ENCODE measurements around the gene FRMPD4.

FRMPD4 gene

DNA sequence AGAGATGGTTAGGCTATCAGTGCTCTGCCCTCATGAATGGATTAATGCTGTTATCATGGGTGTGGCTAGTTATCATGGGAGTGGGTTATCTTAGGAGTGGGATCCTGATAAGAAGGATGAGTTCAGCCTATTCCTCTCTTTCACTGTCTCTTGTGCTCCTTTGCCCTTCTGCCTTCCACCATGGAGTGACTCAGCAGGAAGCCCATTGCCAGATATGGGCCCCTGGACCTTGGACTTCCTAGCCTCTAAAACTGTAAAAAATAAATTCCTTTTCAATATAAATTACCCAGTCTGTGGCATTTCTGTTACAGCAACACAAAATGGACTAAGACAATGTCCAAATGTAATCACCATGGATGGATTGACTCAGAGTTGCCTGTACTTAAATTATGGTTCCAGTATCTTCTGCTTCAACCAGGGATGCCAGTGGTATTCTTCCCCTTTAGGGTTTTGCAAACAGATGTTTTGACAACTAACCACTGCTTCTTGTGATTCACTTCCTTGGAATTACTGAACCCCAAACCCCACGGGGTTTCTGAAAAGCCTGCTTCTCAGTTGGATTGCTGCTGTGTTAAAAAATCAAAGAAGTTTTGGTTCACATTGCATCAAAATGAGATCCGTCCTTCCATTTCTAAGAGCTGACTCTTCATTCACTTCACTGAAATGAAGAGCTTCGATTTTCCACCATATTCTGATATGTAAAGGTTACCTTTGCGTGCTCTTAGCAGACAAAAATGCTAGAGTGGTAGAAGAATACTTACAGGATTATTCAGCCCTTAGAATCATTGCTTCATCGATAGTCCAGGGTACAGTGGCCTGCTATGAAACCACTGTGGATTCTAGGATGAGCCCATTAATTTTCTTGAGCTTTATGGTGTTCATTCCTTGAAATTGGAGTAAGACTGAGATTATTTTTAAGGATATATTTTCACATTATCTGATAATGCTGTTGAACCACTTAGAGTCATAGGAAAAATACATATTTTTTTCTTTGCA is 107.7 kb downstream of the FRMPD4 start:
- DNase-seq, result no peak
- H3K9me3 ChIP-seq (ENCODE audit: control extremely low read depth in 1 of 5, control insufficient read depth in 4 of 5, insufficient read depth in 2 of 5, low read depth in 1 of 5, low read length in 4 of 5), result no peaks in the 10 kb centered on the region
- ChIA-PET CTCF (no interaction called here), POLR2A (no interaction called here)
- H3K36me3 ChIP-seq (ENCODE audit: control insufficient read depth in 4 of 4, insufficient read depth in 4 of 4, low read length in 3 of 4), result no peaks in the 10 kb centered on the region
- H3K4me1 ChIP-seq (ENCODE audit: control extremely low read depth in 1 of 4, control insufficient read depth in 4 of 4, insufficient read depth in 4 of 4, low read length in 3 of 4), result no peaks in the 10 kb centered on the region
- no peak overlapping the region for H3K27ac ChIP-seq (ENCODE audit: insufficient read depth in 1 of 2, low read depth in 1 of 2, low read length in 2 of 2, poor library complexity in 1 of 2, severe bottlenecking in 2 of 2)
- WGBS (ENCODE audit: insufficient coverage), result 72% methylated on average over 4 of the region's 5 CpGs
- H3K27me3 ChIP-seq (replicated peaks in 2 of 5; ENCODE audit: control insufficient read depth in 4 of 5, insufficient read depth in 5 of 5, low read length in 4 of 5), result no peaks in the 10 kb centered on the region
- H3K4me3 ChIP-seq (ENCODE audit: control insufficient read depth in 1 of 7, extremely low read depth in 1 of 7, insufficient read depth in 4 of 7, low read depth in 2 of 7, low read length in 6 of 7), result no peak overlapping the region

DNA sequence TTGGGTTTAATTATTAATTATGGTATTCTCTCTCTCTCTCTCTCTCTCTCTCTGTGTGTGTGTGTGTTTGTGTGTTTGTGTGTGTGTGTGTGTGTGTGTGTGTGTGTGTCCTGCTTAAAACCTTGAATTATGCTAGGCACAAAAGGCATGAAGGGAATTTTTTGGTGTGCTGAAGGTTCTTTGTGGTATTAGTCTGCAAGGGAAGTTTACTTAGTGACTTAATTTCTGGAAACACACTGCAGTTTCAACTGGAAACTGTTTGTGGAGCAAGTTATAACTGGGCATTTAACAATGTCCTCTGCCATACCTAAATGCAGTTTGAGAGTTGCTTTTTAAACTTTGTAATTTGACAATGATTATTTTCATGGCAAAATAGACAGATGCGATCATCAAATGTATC is 111.7 kb downstream of the FRMPD4 start:
- no peaks in the 10 kb centered on the region for H3K9me3 ChIP-seq (ENCODE audit: control extremely low read depth in 1 of 5, control insufficient read depth in 4 of 5, insufficient read depth in 2 of 5, low read depth in 1 of 5, low read length in 4 of 5)
- DNase-seq, result no peak
- H3K4me1 ChIP-seq (ENCODE audit: control extremely low read depth in 1 of 4, control insufficient read depth in 4 of 4, insufficient read depth in 4 of 4, low read length in 3 of 4), result no peaks in the 10 kb centered on the region
- no peaks in the 10 kb centered on the region for H3K36me3 ChIP-seq (ENCODE audit: control insufficient read depth in 4 of 4, insufficient read depth in 4 of 4, low read length in 3 of 4)
- no peaks in the 10 kb centered on the region for H3K27me3 ChIP-seq (replicated peaks in 2 of 5; ENCODE audit: control insufficient read depth in 4 of 5, insufficient read depth in 5 of 5, low read length in 4 of 5)
- no CpG with 5 or more reads among the region's 1 CpG for WGBS (ENCODE audit: insufficient coverage)
- H3K27ac ChIP-seq (ENCODE audit: insufficient read depth in 1 of 2, low read depth in 1 of 2, low read length in 2 of 2, poor library complexity in 1 of 2, severe bottlenecking in 2 of 2), result no peak overlapping the region
- ChIA-PET CTCF (no interaction called here), POLR2A (no interaction called here)
- H3K4me3 ChIP-seq (ENCODE audit: control insufficient read depth in 1 of 7, extremely low read depth in 1 of 7, insufficient read depth in 4 of 7, low read depth in 2 of 7, low read length in 6 of 7), result no peak overlapping the region

- ChIA-PET CTCF (no interaction called here), POLR2A (no interaction called here)
- no CpG with 5 or more reads among the region's 1 CpG for WGBS (ENCODE audit: insufficient coverage)
- Histone ChIP-seq H3K4me1 (ENCODE audit: control extremely low read depth in 1 of 4, control insufficient read depth in 4 of 4, insufficient read depth in 4 of 4, low read length in 3 of 4) (no peaks in the 10 kb centered on the region), H3K27ac (ENCODE audit: insufficient read depth in 1 of 2, low read depth in 1 of 2, low read length in 2 of 2, poor library complexity in 1 of 2, severe bottlenecking in 2 of 2) (no peak overlapping the region), H3K4me3 (ENCODE audit: control insufficient read depth in 1 of 7, extremely low read depth in 1 of 7, insufficient read depth in 4 of 7, low read depth in 2 of 7, low read length in 6 of 7) (no peak overlapping the region), H3K36me3 (ENCODE audit: control insufficient read depth in 4 of 4, insufficient read depth in 4 of 4, low read length in 3 of 4) (no peaks in the 10 kb centered on the region), H3K9me3 (ENCODE audit: control extremely low read depth in 1 of 5, control insufficient read depth in 4 of 5, insufficient read depth in 2 of 5, low read depth in 1 of 5, low read length in 4 of 5) (no peaks in the 10 kb centered on the region), H3K27me3 (replicated peaks in 2 of 5; ENCODE audit: control insufficient read depth in 4 of 5, insufficient read depth in 5 of 5, low read length in 4 of 5) (no peaks in the 10 kb centered on the region)
- no peak for DNase-seq
Observed at GRCh38 chrX:12263211-12263610, 124.9 kb downstream of the FRMPD4 start.

DNA sequence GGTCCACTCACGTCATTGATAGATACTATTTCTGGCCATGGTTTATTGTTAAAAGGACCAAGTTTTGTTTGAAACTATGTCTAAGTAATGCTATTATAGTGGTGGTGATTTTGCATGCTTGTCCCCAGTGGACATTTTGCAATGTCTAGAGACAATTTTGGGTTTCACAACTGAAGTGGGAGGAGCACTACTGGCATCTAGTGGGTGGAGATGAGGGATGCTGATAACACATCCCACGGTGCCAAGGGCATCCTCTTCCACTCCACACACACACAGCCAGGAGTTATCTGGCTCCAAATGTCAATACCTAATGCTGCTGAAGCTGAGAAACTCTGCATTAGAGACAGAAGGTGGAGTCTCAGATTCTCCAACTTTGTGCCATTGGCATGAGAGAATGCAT is 131.2 kb downstream of the FRMPD4 start:
- 78% methylated on average over 1 of the region's 2 CpGs for WGBS (ENCODE audit: insufficient coverage)
- no peaks in the 10 kb centered on the region for H3K36me3 ChIP-seq (ENCODE audit: control insufficient read depth in 4 of 4, insufficient read depth in 4 of 4, low read length in 3 of 4)
- no peak overlapping the region for H3K27ac ChIP-seq (ENCODE audit: insufficient read depth in 1 of 2, low read depth in 1 of 2, low read length in 2 of 2, poor library complexity in 1 of 2, severe bottlenecking in 2 of 2)
- no peaks in the 10 kb centered on the region for H3K27me3 ChIP-seq (replicated peaks in 2 of 5; ENCODE audit: control insufficient read depth in 4 of 5, insufficient read depth in 5 of 5, low read length in 4 of 5)
- H3K4me1 ChIP-seq (ENCODE audit: control extremely low read depth in 1 of 4, control insufficient read depth in 4 of 4, insufficient read depth in 4 of 4, low read length in 3 of 4), result no peaks in the 10 kb centered on the region
- ChIA-PET CTCF (no interaction called here), POLR2A (no interaction called here)
- DNase-seq, result no peak
- H3K4me3 ChIP-seq (ENCODE audit: control insufficient read depth in 1 of 7, extremely low read depth in 1 of 7, insufficient read depth in 4 of 7, low read depth in 2 of 7, low read length in 6 of 7), result no peak overlapping the region
- no peaks in the 10 kb centered on the region for H3K9me3 ChIP-seq (ENCODE audit: control extremely low read depth in 1 of 5, control insufficient read depth in 4 of 5, insufficient read depth in 2 of 5, low read depth in 1 of 5, low read length in 4 of 5)

DNA sequence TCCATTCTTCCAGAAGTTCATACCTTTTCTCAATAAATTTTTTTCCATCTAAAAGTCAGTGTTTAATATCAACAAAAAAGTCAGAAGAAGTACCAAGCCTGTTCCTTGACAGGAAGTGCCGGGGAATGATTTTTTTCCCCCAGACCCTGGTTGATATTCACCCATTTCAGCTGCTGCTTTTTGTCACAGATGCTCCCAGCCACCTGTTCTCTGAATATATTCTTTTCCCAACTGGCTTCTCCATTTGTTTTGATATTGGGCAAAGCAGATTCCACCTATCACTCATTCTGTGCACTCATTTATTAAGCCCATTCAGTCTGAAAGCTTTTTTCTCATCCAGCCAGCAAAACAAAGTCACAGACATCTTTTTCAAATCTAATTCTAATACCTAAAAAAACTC is 139.9 kb downstream of the FRMPD4 start:
- CTCF ChIA-PET, result no interaction called here
- no peak overlapping the region for H3K4me3 ChIP-seq (ENCODE audit: control insufficient read depth in 1 of 7, extremely low read depth in 1 of 7, insufficient read depth in 4 of 7, low read depth in 2 of 7, low read length in 6 of 7)
- H3K27ac ChIP-seq (ENCODE audit: insufficient read depth in 1 of 2, low read depth in 1 of 2, low read length in 2 of 2, poor library complexity in 1 of 2, severe bottlenecking in 2 of 2), result no peak overlapping the region
- no peaks in the 10 kb centered on the region for H3K27me3 ChIP-seq (replicated peaks in 2 of 5; ENCODE audit: control insufficient read depth in 4 of 5, insufficient read depth in 5 of 5, low read length in 4 of 5)
- H3K4me1 ChIP-seq (ENCODE audit: control extremely low read depth in 1 of 4, control insufficient read depth in 4 of 4, insufficient read depth in 4 of 4, low read length in 3 of 4), result no peaks in the 10 kb centered on the region
- WGBS (ENCODE audit: insufficient coverage), result 77% methylated on average over 1 of the region's 1 CpG
- no peak for DNase-seq
- H3K9me3 ChIP-seq (ENCODE audit: control extremely low read depth in 1 of 5, control insufficient read depth in 4 of 5, insufficient read depth in 2 of 5, low read depth in 1 of 5, low read length in 4 of 5), result no peaks in the 10 kb centered on the region
- POLR2A ChIA-PET, result no interaction called here
- no peaks in the 10 kb centered on the region for H3K36me3 ChIP-seq (ENCODE audit: control insufficient read depth in 4 of 4, insufficient read depth in 4 of 4, low read length in 3 of 4)

GRCh38 chrX:12282991-12283390 is 144.7 kb downstream of the FRMPD4 start:
- H3K27ac ChIP-seq (ENCODE audit: insufficient read depth in 1 of 2, low read depth in 1 of 2, low read length in 2 of 2, poor library complexity in 1 of 2, severe bottlenecking in 2 of 2), result no peak overlapping the region
- DNase-seq, result no peak
- no peaks in the 10 kb centered on the region for H3K27me3 ChIP-seq (replicated peaks in 2 of 5; ENCODE audit: control insufficient read depth in 4 of 5, insufficient read depth in 5 of 5, low read length in 4 of 5)
- no peaks in the 10 kb centered on the region for H3K36me3 ChIP-seq (ENCODE audit: control insufficient read depth in 4 of 4, insufficient read depth in 4 of 4, low read length in 3 of 4)
- H3K4me1 ChIP-seq (ENCODE audit: control extremely low read depth in 1 of 4, control insufficient read depth in 4 of 4, insufficient read depth in 4 of 4, low read length in 3 of 4), result no peaks in the 10 kb centered on the region
- no peak overlapping the region for H3K4me3 ChIP-seq (ENCODE audit: control insufficient read depth in 1 of 7, extremely low read depth in 1 of 7, insufficient read depth in 4 of 7, low read depth in 2 of 7, low read length in 6 of 7)
- H3K9me3 ChIP-seq (ENCODE audit: control extremely low read depth in 1 of 5, control insufficient read depth in 4 of 5, insufficient read depth in 2 of 5, low read depth in 1 of 5, low read length in 4 of 5), result no peaks in the 10 kb centered on the region
- CTCF ChIA-PET, result no interaction called here
- 93% methylated on average over 2 of the region's 2 CpGs for WGBS (ENCODE audit: insufficient coverage)
- POLR2A ChIA-PET, result interaction anchor here (0.7 kb wide), 1 partner anchor 394 kb away, joined by 3 read pairs; no protein-coding TSS in a partner anchor

- no peak overlapping the region for H3K27ac ChIP-seq (ENCODE audit: insufficient read depth in 1 of 2, low read depth in 1 of 2, low read length in 2 of 2, poor library complexity in 1 of 2, severe bottlenecking in 2 of 2)
- no peaks in the 10 kb centered on the region for H3K27me3 ChIP-seq (replicated peaks in 2 of 5; ENCODE audit: control insufficient read depth in 4 of 5, insufficient read depth in 5 of 5, low read length in 4 of 5)
- no peak overlapping the region for H3K4me3 ChIP-seq (ENCODE audit: control insufficient read depth in 1 of 7, extremely low read depth in 1 of 7, insufficient read depth in 4 of 7, low read depth in 2 of 7, low read length in 6 of 7)
- no peak for DNase-seq
- no peaks in the 10 kb centered on the region for H3K9me3 ChIP-seq (ENCODE audit: control extremely low read depth in 1 of 5, control insufficient read depth in 4 of 5, insufficient read depth in 2 of 5, low read depth in 1 of 5, low read length in 4 of 5)
- ChIA-PET CTCF (no interaction called here), POLR2A (no interaction called here)
- H3K4me1 ChIP-seq (ENCODE audit: control extremely low read depth in 1 of 4, control insufficient read depth in 4 of 4, insufficient read depth in 4 of 4, low read length in 3 of 4), result no peaks in the 10 kb centered on the region
- H3K36me3 ChIP-seq (ENCODE audit: control insufficient read depth in 4 of 4, insufficient read depth in 4 of 4, low read length in 3 of 4), result no peaks in the 10 kb centered on the region
- WGBS (ENCODE audit: insufficient coverage), result 94% methylated on average over 4 of the region's 7 CpGs
Observed at GRCh38 chrX:12292996-12293765, 154.9 kb downstream of the FRMPD4 start.

Data from common myeloid progenitor, CD34-positive (primary cell).